K562 (cell line): ENCODE measurements around the gene CHPF.

Experiments
- SIN3A ChIP-seq, 2 experiments: fragments of 150-350 bp in 1 of 2; IDR thresholded peaks; 2 replicates each; pipeline ENCODE4 v1.6.1; 2011 to 2016; ENCODE audit warnings: borderline replicate concordance in 2 of 2, low read depth in 2 of 2, low read length in 2 of 2, mild to moderate bottlenecking in 2 of 2, moderate library complexity in 2 of 2; ENCODE audit not compliant: control insufficient read depth in 1 of 2
- SMAD1 ChIP-seq: fragments of 150-350 bp; IDR thresholded peaks from 2 replicates; pipeline ENCODE4 v1.6.1; 2014; ENCODE audit warnings: low read length, low read depth; ENCODE audit not compliant: partially characterized antibody
- TAF1 ChIP-seq: IDR thresholded peaks from 2 replicates; pipeline ENCODE4 v1.6.1; 2011; ENCODE audit warnings: mild to moderate bottlenecking, low read length, moderate library complexity; ENCODE audit not compliant: insufficient read depth, control insufficient read depth, severe bottlenecking; ENCODE audit errors: extremely low read depth
- YY1 ChIP-seq, 3 experiments: IDR thresholded peaks; 2 replicates each; pipeline ENCODE4 v1.6.1; 2011; ENCODE audit warnings: low read length in 2 of 3, mild to moderate bottlenecking in 2 of 3, moderate library complexity in 2 of 3, borderline replicate concordance in 1 of 3, control low read depth in 1 of 3, low read depth in 1 of 3; ENCODE audit not compliant: insufficient read depth in 3 of 3, insufficient replicate concordance in 2 of 3, control insufficient read depth in 1 of 3, insufficient read length in 1 of 3; ENCODE audit errors: extremely low read depth in 1 of 3
- ZKSCAN1 ChIP-seq: fragments of 150-350 bp; IDR thresholded peaks from 2 replicates; pipeline ENCODE4 v1.6.1; 2016; ENCODE audit warnings: low read depth, low read length
- ZNF551 ChIP-seq: fragments of 250-450 bp; sonication (Bioruptor Pico); IDR thresholded peaks from 2 replicates; pipeline ENCODE4 v1.5.0; 2021; ENCODE audit warnings: mild to moderate bottlenecking, moderate library complexity
- TF ChIP-seq, protein P1 (sequence below), 3 experiments: IDR thresholded peaks in 2 of 3; conservative IDR thresholded peaks in 1 of 3; 2 replicates each; pipeline ENCODE4 v1.5.1; 2011 to 2012; ENCODE audit warnings: low read length in 3 of 3, mild to moderate bottlenecking in 3 of 3, control low read depth in 2 of 3, improper control_type of control experiment in 1 of 3, inconsistent platforms in 1 of 3, low read depth in 1 of 3, mixed read lengths in 1 of 3, moderate library complexity in 1 of 3; ENCODE audit not compliant: insufficient read depth in 2 of 3
- TF ChIP-seq, protein P2 (sequence below): IDR thresholded peaks from 3 replicates; pipeline ENCODE4 v1.6.1; 2011; ENCODE audit warnings: borderline replicate concordance, mild to moderate bottlenecking; ENCODE audit not compliant: insufficient read length, insufficient read depth

DNA sequence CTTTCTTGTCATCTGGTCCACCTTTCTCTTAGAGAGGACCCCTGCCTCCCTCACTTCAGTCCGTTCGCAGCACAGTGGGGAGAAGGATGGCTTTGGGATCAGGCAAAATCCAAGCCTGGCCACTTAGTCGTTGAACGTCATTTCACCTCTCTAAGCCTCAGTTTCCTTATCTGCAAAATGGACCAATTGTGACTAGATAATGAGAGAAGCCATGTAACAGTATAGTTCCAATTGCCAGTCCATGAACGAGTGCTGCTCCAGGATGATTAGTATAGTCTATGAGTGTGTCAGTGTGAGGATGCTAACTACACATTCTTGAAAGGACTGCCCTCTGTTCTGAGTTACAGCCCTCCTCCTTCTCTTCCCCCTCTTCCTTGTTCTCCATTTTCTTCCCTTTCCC is 29.6 kb upstream of the CHPF start:
- TF ChIP-seq, protein P1, sequence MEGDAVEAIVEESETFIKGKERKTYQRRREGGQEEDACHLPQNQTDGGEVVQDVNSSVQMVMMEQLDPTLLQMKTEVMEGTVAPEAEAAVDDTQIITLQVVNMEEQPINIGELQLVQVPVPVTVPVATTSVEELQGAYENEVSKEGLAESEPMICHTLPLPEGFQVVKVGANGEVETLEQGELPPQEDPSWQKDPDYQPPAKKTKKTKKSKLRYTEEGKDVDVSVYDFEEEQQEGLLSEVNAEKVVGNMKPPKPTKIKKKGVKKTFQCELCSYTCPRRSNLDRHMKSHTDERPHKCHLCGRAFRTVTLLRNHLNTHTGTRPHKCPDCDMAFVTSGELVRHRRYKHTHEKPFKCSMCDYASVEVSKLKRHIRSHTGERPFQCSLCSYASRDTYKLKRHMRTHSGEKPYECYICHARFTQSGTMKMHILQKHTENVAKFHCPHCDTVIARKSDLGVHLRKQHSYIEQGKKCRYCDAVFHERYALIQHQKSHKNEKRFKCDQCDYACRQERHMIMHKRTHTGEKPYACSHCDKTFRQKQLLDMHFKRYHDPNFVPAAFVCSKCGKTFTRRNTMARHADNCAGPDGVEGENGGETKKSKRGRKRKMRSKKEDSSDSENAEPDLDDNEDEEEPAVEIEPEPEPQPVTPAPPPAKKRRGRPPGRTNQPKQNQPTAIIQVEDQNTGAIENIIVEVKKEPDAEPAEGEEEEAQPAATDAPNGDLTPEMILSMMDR (IDR thresholded peaks at IDR 0.05 in 2 of 3, conservative IDR thresholded peaks at IDR 0.05 in 1 of 3; ENCODE audit: insufficient read depth in 2 of 3, low read depth in 1 of 3, low read length in 3 of 3) = no peak
- TF ChIP-seq TAF1 = no peak
- no peak for TF ChIP-seq ZKSCAN1
- TF ChIP-seq YY1 (IDR thresholded peaks at IDR 0.05; ENCODE audit: borderline replicate concordance in 1 of 3, control insufficient read depth in 1 of 3, extremely low read depth in 1 of 3, insufficient read depth in 3 of 3, insufficient read length in 1 of 3, insufficient replicate concordance in 2 of 3, low read depth in 1 of 3, low read length in 2 of 3) = no peak
- TF ChIP-seq, protein P2, sequence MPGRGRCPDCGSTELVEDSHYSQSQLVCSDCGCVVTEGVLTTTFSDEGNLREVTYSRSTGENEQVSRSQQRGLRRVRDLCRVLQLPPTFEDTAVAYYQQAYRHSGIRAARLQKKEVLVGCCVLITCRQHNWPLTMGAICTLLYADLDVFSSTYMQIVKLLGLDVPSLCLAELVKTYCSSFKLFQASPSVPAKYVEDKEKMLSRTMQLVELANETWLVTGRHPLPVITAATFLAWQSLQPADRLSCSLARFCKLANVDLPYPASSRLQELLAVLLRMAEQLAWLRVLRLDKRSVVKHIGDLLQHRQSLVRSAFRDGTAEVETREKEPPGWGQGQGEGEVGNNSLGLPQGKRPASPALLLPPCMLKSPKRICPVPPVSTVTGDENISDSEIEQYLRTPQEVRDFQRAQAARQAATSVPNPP = no peak
- no peak for TF ChIP-seq SIN3A (IDR thresholded peaks at IDR 0.05; ENCODE audit: borderline replicate concordance in 2 of 2, control insufficient read depth in 1 of 2, low read depth in 2 of 2, low read length in 2 of 2)
- no peak for TF ChIP-seq ZNF551
- TF ChIP-seq SMAD1 = no peak
